ENCODE measurements around the gene PLEKHM3.

GRCh38 chr2:207891086-207891844 lies 134.1 kb downstream of the PLEKHM3 start:
- TF ChIP-seq, protein P1, sequence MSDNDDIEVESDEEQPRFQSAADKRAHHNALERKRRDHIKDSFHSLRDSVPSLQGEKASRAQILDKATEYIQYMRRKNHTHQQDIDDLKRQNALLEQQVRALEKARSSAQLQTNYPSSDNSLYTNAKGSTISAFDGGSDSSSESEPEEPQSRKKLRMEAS (IDR thresholded peaks at IDR 0.05; ENCODE audit: insufficient read depth, insufficient read length) = no peak
- TF ChIP-seq CTCF (IDR thresholded peaks at IDR 0.05; ENCODE audit: extremely low read depth in 1 of 2, insufficient read depth in 1 of 2, low read depth in 1 of 2, low read length in 2 of 2) (no peak), EZH2 (IDR thresholded peaks at IDR 0.05; ENCODE audit: borderline replicate concordance, low read depth, low read length, severe bottlenecking) (no peak), POLR2A (IDR thresholded peaks at IDR 0.05; ENCODE audit: low read depth, low read length) (no peak), POLR2AphosphoS5 (IDR thresholded peaks at IDR 0.05; ENCODE audit: insufficient read depth, low read depth, low read length) (no peak)
